Esophagus muscularis mucosa (tissue), 4 donors: ENCODE measurements around the gene XXYLT1. TPM values are rescaled to one million over a fixed set of nuclear protein-coding genes. Genes with fewer than 3 reads are reported as not detected.

Experiments
- DNase-seq: peaks from one replicate; pipeline ENCODE4 v3.0.0-alpha.2; 2017; ENCODE audit errors: extremely low spot score
- H3K27ac ChIP-seq, 4 donors: fragments of 200-600 bp; sonication (generic); replicated peaks in 1 of 4; 1 replicate in 3 of 4; 2 replicates in 1 of 4; pipeline ENCODE4 v1.5.1; 2016 to 2019; ENCODE audit warnings: mild to moderate bottlenecking in 1 of 4
- H3K27me3 ChIP-seq, 4 donors: fragments of 200-600 bp; sonication (generic); one replicate each; pipeline versions ENCODE4 v1.5.1 to v1.6.0; 2016 to 2019
- H3K36me3 ChIP-seq, 4 donors: fragments of 200-600 bp; sonication (generic); one replicate each; pipeline ENCODE4 v1.5.1; 2016 to 2019
- H3K4me1 ChIP-seq, 4 donors: fragments of 200-600 bp; sonication (generic); one replicate each; pipeline ENCODE4 v1.5.1; 2016 to 2019
- H3K4me3 ChIP-seq, 4 donors: fragments of 200-600 bp; sonication (generic); 1 replicate in 2 of 4; 2 replicates in 2 of 4; pipeline ENCODE4 v1.5.1; 2016 to 2019; ENCODE audit warnings: mild to moderate bottlenecking in 4 of 4, moderate library complexity in 1 of 4
- H3K9me3 ChIP-seq, 4 donors: fragments of 200-600 bp; sonication (generic); 1 replicate in 3 of 4; 2 replicates in 1 of 4; pipeline ENCODE4 v1.5.1; 2016 to 2019
- EP300 ChIP-seq: sonication (generic); formaldehyde crosslinking; IDR thresholded peaks from one replicate; pipeline ENCODE4 v1.6.1; 2017; ENCODE audit warnings: antibody characterized with exemption
- POLR2A ChIP-seq: fragments of 450-650 bp; IDR thresholded peaks from one replicate; pipeline ENCODE4 v1.6.1; 2017; ENCODE audit warnings: antibody characterized with exemption, moderate library complexity, mild to moderate bottlenecking, low read depth
- POLR2AphosphoS5 ChIP-seq, 2 donors: sonication (generic); formaldehyde crosslinking; IDR thresholded peaks; one replicate each; pipeline ENCODE4 v1.6.1; 2017; ENCODE audit warnings: antibody characterized with exemption in 2 of 2
- WGBS: methylation state at CpG from one replicate; pipeline ENCODE4 v1.1.5; 2018; 5-methylcytosine and 5-hydroxymethylcytosine counted together
- intact Hi-C: fragments of 100-400 bp; cut with DNase I; formaldehyde crosslinking; loops from one replicate; pipeline ENCODE4 v1.15.1; 2023
- total RNA-seq, 4 donors: library from RNA; depleted of rRNA; stranded (reverse); fragments of >200 nt; gene quantifications; one replicate each; pipeline versions ENCODE4 v1.1.0 to v1.2.1, GENCODE V29; 2016
- TF ChIP-seq, protein P1 (sequence below), 3 experiments: fragments of 200-600 bp in 2 of 3; fragments of 450-650 bp in 1 of 3; sonication (generic) in 2 of 3; IDR thresholded peaks; one replicate each; pipeline ENCODE4 v1.5.1; 2017 to 2019; ENCODE audit warnings: antibody characterized with exemption in 3 of 3, mild to moderate bottlenecking in 2 of 3, moderate library complexity in 1 of 3

Gene XXYLT1
- total RNA-seq, 4 donors from 2014 or later, result 8.8 to 18.5 (median 13.9) TPM

DNA sequence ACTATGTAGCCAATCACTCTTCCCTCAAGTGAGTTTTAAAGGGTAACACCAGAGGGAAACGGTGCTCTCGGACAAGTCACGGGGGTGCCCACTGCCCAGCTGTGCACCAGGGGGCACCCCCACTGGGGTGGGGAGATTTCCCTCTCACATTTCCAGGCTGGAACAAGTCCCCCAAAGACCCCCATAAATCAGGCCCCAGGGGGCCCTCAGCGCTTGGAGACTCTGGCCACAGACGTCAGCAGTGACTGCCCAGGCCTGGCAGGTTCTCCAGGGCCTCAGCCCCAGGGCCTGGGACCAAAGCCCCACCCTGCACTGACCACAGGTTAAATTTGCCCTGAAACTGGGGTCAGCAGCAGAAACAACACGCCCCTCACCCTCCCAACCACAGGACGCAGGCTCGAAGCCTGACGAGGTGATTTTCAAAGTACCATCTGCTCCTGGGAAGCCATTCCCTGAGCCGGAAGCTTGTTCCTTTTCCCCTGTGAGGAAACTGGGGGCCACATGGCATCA, 17.0 kb downstream of the XXYLT1 start:
- Histone ChIP-seq H3K9me3 (no peaks in the 10 kb centered on the region), H3K27me3 (no peaks in the 10 kb centered on the region), H3K4me1 (peaks cover 18 to 51% (median 48%) of the 10 kb centered on the region in 4 donors), H3K4me3 (no peak overlapping the region), H3K27ac (peak overlapping the region; percentile 62 to 67 (median 64)), H3K36me3 (peaks cover 0 to 5% (median 0%) of the 10 kb centered on the region in 4 donors)
- WGBS, result 88% methylated on average over 8 of the region's 10 CpGs
- TF ChIP-seq POLR2A (no peak), EP300 (no peak)
- TF ChIP-seq, protein P1, sequence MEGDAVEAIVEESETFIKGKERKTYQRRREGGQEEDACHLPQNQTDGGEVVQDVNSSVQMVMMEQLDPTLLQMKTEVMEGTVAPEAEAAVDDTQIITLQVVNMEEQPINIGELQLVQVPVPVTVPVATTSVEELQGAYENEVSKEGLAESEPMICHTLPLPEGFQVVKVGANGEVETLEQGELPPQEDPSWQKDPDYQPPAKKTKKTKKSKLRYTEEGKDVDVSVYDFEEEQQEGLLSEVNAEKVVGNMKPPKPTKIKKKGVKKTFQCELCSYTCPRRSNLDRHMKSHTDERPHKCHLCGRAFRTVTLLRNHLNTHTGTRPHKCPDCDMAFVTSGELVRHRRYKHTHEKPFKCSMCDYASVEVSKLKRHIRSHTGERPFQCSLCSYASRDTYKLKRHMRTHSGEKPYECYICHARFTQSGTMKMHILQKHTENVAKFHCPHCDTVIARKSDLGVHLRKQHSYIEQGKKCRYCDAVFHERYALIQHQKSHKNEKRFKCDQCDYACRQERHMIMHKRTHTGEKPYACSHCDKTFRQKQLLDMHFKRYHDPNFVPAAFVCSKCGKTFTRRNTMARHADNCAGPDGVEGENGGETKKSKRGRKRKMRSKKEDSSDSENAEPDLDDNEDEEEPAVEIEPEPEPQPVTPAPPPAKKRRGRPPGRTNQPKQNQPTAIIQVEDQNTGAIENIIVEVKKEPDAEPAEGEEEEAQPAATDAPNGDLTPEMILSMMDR (IDR thresholded peaks at IDR 0.05), result no peak
- peak; percentile 85 for DNase-seq
- intact Hi-C loops, result loop anchor here (10.0 kb wide), 1 partner anchor 479 kb away; no protein-coding TSS in a partner anchor

DNA sequence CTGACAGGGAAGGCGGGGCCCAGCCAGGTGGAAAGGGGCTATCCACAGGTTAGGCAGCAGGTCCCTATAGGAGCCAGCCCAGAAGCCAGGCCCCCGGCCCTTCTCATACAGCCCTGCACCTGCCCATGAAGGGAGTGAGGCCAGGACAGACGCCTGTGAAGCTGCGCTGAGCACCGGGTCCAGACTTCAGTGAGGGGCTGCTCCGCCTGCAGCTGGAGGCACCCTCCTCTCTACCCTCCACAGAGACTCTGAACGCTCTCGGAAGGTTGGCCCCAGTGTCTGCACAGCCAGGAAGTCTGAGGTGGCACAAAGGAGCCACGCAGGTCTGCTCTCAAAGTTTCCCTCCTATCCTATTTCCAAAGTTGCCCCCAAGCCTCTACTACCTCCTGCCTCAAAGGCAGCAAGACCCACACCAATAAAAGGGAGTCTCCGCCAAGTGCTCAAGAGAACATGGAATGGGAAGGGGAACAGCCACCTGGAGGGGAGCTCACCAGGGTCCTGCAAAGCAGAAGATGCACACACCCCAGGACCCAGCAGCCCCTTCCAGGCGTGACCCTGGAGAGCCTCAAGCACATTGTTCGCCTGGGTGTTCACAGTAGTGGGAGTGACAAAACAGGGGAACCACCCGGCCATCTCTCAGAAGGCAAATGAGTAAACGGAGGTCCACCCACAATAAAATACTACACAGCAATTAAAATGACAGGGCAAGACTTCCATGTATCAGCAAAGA, 19.5 kb downstream of the XXYLT1 start:
- Histone ChIP-seq H3K27me3 (no peaks in the 10 kb centered on the region), H3K36me3 (peaks cover 0 to 10% (median 0%) of the 10 kb centered on the region in 4 donors), H3K4me3 (no peak overlapping the region), H3K4me1 (peaks cover 3 to 32% (median 31%) of the 10 kb centered on the region in 4 donors), H3K9me3 (no peaks in the 10 kb centered on the region), H3K27ac (no peak overlapping the region)
- WGBS, result 95% methylated on average over 14 of the region's 14 CpGs
- TF ChIP-seq EP300 (no peak), POLR2A (no peak), POLR2AphosphoS5 (IDR thresholded peaks at IDR 0.05) (no peak)
- TF ChIP-seq, protein P1 (IDR thresholded peaks at IDR 0.05), result no peak
- intact Hi-C loops, result loop anchor here (10.0 kb wide), 1 partner anchor 477 kb away; no protein-coding TSS in a partner anchor
- DNase-seq, result peak; percentile 72

DNA sequence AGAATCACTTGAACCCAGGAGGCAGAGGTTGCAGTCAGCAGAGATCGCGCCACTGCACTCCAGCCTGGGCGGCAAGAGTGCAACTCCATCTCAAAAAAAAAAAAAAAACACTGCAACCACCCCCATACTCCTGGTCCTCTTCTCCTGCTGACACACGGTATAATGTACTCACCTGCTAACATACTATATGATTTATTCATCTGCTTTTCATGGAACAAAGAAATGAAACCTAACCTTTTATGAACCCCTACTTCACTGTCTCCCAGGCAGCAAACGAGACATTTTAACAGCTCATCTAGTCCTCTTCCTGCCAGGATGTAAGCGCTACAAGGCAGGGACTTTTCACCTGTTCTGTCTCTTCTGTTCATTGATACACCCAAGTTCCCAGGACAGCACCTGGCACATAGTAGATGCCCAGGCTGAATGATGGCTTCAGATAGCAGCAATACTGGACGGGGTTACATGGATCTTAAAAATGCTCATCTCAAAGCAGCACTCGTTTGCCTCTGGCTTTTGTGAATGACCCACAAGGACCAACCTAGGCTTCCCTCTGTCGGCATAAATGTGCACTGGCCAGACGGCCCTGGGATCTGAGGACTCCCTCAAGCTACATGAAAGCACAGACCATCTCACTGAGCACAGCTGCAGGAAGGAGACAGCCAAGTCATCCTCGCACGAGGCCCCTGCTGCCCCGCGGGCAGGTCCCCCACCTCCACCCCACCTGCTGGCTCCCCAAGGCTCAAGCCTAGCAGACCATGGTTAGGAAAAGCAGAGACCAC, 20.3 kb downstream of the XXYLT1 start:
- DNase-seq, result peak; percentile 92
- Histone ChIP-seq H3K4me3 (no peak overlapping the region), H3K4me1 (peaks cover 3 to 32% (median 31%) of the 10 kb centered on the region in 4 donors), H3K36me3 (peaks cover 0 to 11% (median 0%) of the 10 kb centered on the region in 4 donors), H3K9me3 (no peaks in the 10 kb centered on the region), H3K27me3 (no peaks in the 10 kb centered on the region), H3K27ac (no peak overlapping the region)
- no peak for TF ChIP-seq EP300
- TF ChIP-seq POLR2A, result no peak
- TF ChIP-seq, protein P1 (IDR thresholded peaks at IDR 0.05), result peak; percentile 28 to 51 (median 49)
- peak in 1 of 2 donors; percentile 20 for TF ChIP-seq POLR2AphosphoS5 (IDR thresholded peaks at IDR 0.05)
- 65% methylated on average over 10 of the region's 14 CpGs for WGBS
- intact Hi-C loops, result loop anchor here (10.0 kb wide), 1 partner anchor 476 kb away; no protein-coding TSS in a partner anchor

GRCh38 chr3:195249858-195250464, 21.0 kb downstream of the XXYLT1 start:
- DNase-seq, result peak; percentile 90
- H3K27me3 ChIP-seq, result no peaks in the 10 kb centered on the region
- H3K4me1 ChIP-seq, result peaks cover 3 to 32% (median 31%) of the 10 kb centered on the region in 4 donors
- TF ChIP-seq, protein P1 (IDR thresholded peaks at IDR 0.05), result no peak
- no peak for TF ChIP-seq POLR2A
- TF ChIP-seq POLR2AphosphoS5 (IDR thresholded peaks at IDR 0.05), result no peak
- TF ChIP-seq EP300, result no peak
- no peaks in the 10 kb centered on the region for H3K9me3 ChIP-seq
- 94% methylated on average over 11 of the region's 11 CpGs for WGBS
- H3K36me3 ChIP-seq, result peaks cover 0 to 16% (median 0%) of the 10 kb centered on the region in 4 donors
- H3K27ac ChIP-seq, result no peak overlapping the region
- no peak overlapping the region for H3K4me3 ChIP-seq
- intact Hi-C loops, result loop anchor here (10.0 kb wide), 1 partner anchor 475 kb away; no protein-coding TSS in a partner anchor
